HCT116 (cell line): Measurements from ENCODE around the gene ROBO1.

ENCODE experiments used
- CBX3 ChIP-seq: IDR thresholded peaks from 2 replicates; pipeline ENCODE4 v1.6.1; 2012; ENCODE audit warnings: low read depth
- CTCF ChIP-seq, 3 experiments: fragments of 200-600 bp in 1 of 3; sonication (generic) in 1 of 3; IDR thresholded peaks in 2 of 3; conservative IDR thresholded peaks in 1 of 3; 2 replicates each; pipeline ENCODE4 v1.5.1; 2012 to 2017; ENCODE audit warnings: low read depth in 2 of 3, low read length in 2 of 3, antibody characterized with exemption in 1 of 3, borderline replicate concordance in 1 of 3, control low read depth in 1 of 3, mild to moderate bottlenecking in 1 of 3, mixed read lengths in 1 of 3, mixed run types in 1 of 3, moderate library complexity in 1 of 3; ENCODE audit not compliant: insufficient read depth in 1 of 3
- EZH2 ChIP-seq: fragments of 200-600 bp; sonication (generic); IDR thresholded peaks from 2 replicates; pipeline ENCODE4 v1.6.1; 2017; ENCODE audit warnings: antibody characterized with exemption, mixed run types
- JUND ChIP-seq: IDR thresholded peaks from 2 replicates; pipeline ENCODE4 v1.6.1; 2012
- POLR2A ChIP-seq: IDR thresholded peaks from 2 replicates; pipeline ENCODE4 v1.7.0; 2011; ENCODE audit warnings: borderline replicate concordance; ENCODE audit not compliant: insufficient read depth, insufficient read length; ENCODE audit errors: extremely low read depth
- RAD21 ChIP-seq: IDR thresholded peaks from 2 replicates; pipeline ENCODE4 v1.6.1; 2012; ENCODE audit warnings: low read depth, mild to moderate bottlenecking
- SP1 ChIP-seq: IDR thresholded peaks from 2 replicates; pipeline ENCODE4 v1.6.1; 2012; ENCODE audit warnings: low read depth
- ZNF274 ChIP-seq: fragments of 200-500 bp; sonication (Bioruptor generic); IDR thresholded peaks from 2 replicates; pipeline ENCODE4 v1.6.1; 2014; ENCODE audit warnings: mild to moderate bottlenecking, low read depth, low read length, inconsistent platforms
- TF ChIP-seq, protein P1 (sequence below): IDR thresholded peaks from 2 replicates; pipeline ENCODE4 v1.6.1; 2012

DNA sequence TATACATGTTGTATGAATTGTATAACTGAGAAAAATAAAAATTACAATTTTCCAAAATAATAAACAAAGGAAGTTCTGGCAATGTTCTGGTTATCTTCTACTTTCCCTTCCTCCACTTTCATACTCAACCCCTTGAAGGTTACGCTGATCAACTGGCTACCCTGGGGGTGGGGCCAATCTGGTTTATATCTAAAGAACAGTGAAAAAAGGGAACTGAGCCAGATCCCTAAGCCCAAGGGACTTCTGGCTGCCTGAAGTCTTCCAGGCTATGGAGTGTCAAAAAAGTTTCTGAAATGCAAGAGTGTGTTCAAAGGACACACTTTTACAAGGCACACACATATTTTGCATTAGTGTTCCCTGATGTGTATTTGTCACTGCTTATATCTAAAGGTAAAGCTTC, 591.9 kb downstream of the ROBO1 start:
- TF ChIP-seq CTCF (IDR thresholded peaks at IDR 0.05 in 2 of 3, conservative IDR thresholded peaks at IDR 0.05 in 1 of 3; ENCODE audit: borderline replicate concordance in 1 of 3, insufficient read depth in 1 of 3, low read depth in 2 of 3, low read length in 2 of 3), result no peak
- TF ChIP-seq SP1, result no peak
- TF ChIP-seq POLR2A, result no peak
- no peak for TF ChIP-seq ZNF274
- TF ChIP-seq, protein P1, sequence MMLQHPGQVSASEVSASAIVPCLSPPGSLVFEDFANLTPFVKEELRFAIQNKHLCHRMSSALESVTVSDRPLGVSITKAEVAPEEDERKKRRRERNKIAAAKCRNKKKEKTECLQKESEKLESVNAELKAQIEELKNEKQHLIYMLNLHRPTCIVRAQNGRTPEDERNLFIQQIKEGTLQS, result no peak
- TF ChIP-seq EZH2, result no peak
- TF ChIP-seq CBX3, result no peak
- no peak for TF ChIP-seq RAD21
- no peak for TF ChIP-seq JUND
